Activated CD8-positive, alpha-beta memory T cell treated with anti-CD3 and anti-CD28 coated beads, Interleukin-2, amount 10 ng/mL, durations not matched to agents 7 days and 5 days (primary cell): ENCODE results near the gene BRPF3. TPM values are rescaled to one million over a fixed set of nuclear protein-coding genes. Genes with fewer than 3 reads are reported as not detected.
"Not testable (repeated sequence)": the region's sequence is repeated elsewhere in the genome, so short reads cannot be mapped to it uniquely, and the experiment has no call there.

Experiments
- ATAC-seq: fragments of 150-1000 bp; cut with Tn5 transposase; one replicate; pipeline ENCODE4 v1.10.0; 2021; ENCODE audit warnings: moderate library complexity
- CTCF ChIA-PET: fragments of 350-600 bp; sonication (Branson Sonifier 250); formaldehyde crosslinking; loops from one replicate; lab custom pipeline; 2021; ENCODE audit warnings: antibody characterized with exemption; lab: Charles Lee
- DNase-seq: peaks from one replicate; pipeline ENCODE4 v3.0.0-alpha.2; 2020
- H3K27ac Mint-ChIP-seq: one replicate; pipeline ENCODE4 v1.8.0; 2021; ENCODE audit warnings: mild to moderate bottlenecking, mixed read lengths
- H3K27me3 Mint-ChIP-seq: one replicate; pipeline ENCODE4 v1.8.0; 2021; ENCODE audit warnings: mixed read lengths
- H3K36me3 Mint-ChIP-seq: one replicate; pipeline ENCODE4 v1.8.0; 2021; ENCODE audit warnings: mild to moderate bottlenecking, mixed read lengths
- H3K4me1 Mint-ChIP-seq: one replicate; pipeline ENCODE4 v1.8.0; 2021; ENCODE audit warnings: mixed read lengths
- H3K4me3 Mint-ChIP-seq: one replicate; pipeline ENCODE4 v1.8.0; 2021; ENCODE audit warnings: mild to moderate bottlenecking, moderate library complexity, mixed read lengths
- H3K9me3 Mint-ChIP-seq: one replicate; pipeline ENCODE4 v1.8.0; 2022; ENCODE audit warnings: low read depth, mixed read lengths
- total RNA-seq, 2 experiments: library from RNA; stranded (reverse); gene quantifications; one replicate each; pipeline ENCODE4 v1.2.3, GENCODE V29; 2021

Gene BRPF3
- total RNA-seq, 2 experiments from 2014 or later, result 13.4 to 14.8 TPM

DNA sequence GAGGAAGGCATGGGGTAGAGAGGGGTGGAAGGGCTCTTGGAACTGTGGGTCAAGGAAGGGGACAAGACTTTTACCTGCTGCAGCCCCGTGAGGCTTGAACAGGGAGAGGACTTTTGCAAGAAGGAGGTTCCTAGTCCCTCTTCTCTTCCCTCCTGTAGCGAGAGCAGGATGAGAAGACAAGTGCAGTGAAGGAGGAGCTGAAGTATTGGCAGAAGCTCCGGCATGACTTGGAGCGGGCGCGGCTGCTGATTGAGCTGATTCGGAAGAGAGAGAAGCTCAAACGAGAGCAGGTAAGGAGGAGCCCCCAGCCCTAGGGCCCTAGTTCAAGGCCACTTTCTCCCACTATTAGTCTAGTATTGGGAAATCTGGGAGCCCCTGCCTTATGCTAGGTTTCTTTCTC, 10.6 kb downstream of the BRPF3 start:
- no peaks in the 10 kb centered on the region for H3K9me3 Mint-ChIP-seq
- CTCF ChIA-PET, result interaction anchor here (0.9 to 1.2 kb wide), 3 partner anchors 95 to 182 kb away, joined by 3 to 4 read pairs (median 3); no protein-coding TSS in a partner anchor
- DNase-seq, result no peak
- H3K27ac Mint-ChIP-seq, result no peak overlapping the region
- H3K4me3 Mint-ChIP-seq, result no peak overlapping the region
- H3K27me3 Mint-ChIP-seq, result peaks cover 20% of the 10 kb centered on the region
- H3K36me3 Mint-ChIP-seq, result peaks cover 65% of the 10 kb centered on the region
- no peak for ATAC-seq
- H3K4me1 Mint-ChIP-seq, result peaks cover 31% of the 10 kb centered on the region

DNA sequence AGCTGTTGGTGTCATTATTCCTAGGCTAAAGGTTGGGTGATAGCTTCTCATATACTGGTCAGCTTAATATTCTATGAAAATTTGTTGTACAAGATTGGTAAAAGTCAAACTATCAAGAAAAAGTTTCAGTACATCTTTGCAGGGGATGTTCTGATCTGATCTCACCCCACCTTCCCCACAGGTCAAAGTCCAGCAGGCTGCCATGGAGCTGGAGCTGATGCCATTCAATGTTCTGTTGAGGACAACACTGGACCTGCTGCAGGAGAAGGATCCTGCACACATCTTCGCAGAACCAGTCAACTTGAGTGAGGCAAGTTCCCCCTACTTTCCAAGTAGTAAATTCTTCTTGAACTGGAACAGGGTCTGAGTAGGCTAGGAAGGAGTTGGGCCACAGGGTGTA, 13.1 kb downstream of the BRPF3 start:
- CTCF ChIA-PET, result interaction anchor here (0.9 to 1.9 kb wide), 2 partner anchors 9 to 132 kb away, joined by 3 to 5 read pairs; no protein-coding TSS in a partner anchor
- Mint-ChIP-seq H3K4me3 (no peak overlapping the region), H3K9me3 (no peaks in the 10 kb centered on the region), H3K36me3 (peaks cover 58% of the 10 kb centered on the region), H3K27me3 (peaks cover 16% of the 10 kb centered on the region), H3K4me1 (peaks cover 9% of the 10 kb centered on the region), H3K27ac (no peak overlapping the region)
- DNase-seq, result no peak
- no peak for ATAC-seq

DNA sequence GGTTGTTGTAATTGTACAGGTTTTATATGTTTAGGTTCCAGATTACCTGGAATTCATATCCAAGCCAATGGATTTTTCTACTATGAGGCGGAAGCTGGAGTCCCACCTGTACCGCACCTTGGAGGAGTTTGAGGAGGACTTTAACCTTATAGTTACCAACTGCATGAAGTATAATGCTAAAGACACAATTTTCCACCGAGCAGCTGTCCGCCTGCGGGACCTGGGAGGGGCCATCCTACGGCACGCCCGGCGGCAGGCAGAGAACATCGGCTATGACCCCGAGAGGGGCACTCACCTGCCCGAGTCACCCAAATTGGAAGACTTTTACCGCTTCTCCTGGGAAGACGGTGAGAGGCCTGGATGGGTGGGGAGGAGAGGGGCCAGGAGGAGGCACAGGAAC, 13.6 kb downstream of the BRPF3 start:
- CTCF ChIA-PET, result interaction anchor here (0.9 to 1.9 kb wide), 3 partner anchors 8 to 131 kb away, joined by 3 to 5 read pairs (median 3); no protein-coding TSS in a partner anchor
- peaks cover 4% of the 10 kb centered on the region for H3K4me1 Mint-ChIP-seq
- ATAC-seq (no peak), DNase-seq (no peak)
- no peak overlapping the region for H3K4me3 Mint-ChIP-seq
- peaks cover 13% of the 10 kb centered on the region for H3K27me3 Mint-ChIP-seq
- H3K27ac Mint-ChIP-seq, result no peak overlapping the region
- peaks cover 58% of the 10 kb centered on the region for H3K36me3 Mint-ChIP-seq
- no peaks in the 10 kb centered on the region for H3K9me3 Mint-ChIP-seq

DNA sequence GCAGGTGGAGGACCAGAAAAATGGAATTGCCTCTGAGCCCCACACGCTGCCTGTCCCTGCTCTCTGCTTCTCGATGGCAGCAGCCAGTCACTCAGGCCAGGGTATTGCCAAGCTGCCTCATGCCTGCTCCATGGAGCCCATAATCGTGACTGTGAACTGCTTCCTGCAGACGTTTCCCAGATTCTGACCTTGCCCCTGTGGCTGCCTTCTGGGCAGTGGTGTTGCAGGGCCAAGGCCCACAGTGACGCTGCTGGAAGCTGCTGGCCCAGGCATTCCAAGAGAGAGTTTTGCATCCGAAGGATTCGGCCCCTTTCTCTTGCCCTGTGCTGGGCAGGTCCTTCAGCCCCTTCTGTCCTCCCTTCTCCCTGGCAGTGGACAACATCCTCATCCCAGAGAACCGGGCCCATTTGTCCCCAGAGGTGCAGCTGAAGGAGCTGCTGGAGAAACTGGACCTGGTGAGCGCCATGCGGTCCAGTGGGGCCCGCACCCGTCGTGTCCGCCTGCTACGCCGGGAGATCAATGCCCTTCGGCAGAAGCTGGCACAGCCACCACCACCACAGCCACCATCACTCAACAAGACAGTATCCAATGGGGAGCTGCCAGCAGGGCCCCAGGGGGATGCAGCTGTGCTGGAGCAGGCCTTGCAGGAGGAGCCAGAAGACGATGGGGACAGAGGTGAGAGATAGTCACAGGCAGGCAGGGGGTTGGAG, 14.5 kb downstream of the BRPF3 start:
- ATAC-seq (no peak), DNase-seq (no peak)
- Mint-ChIP-seq H3K4me1 (no peaks in the 10 kb centered on the region), H3K9me3 (no peaks in the 10 kb centered on the region), H3K36me3 (peaks cover 57% of the 10 kb centered on the region), H3K27ac (no peak overlapping the region), H3K27me3 (peaks cover 4% of the 10 kb centered on the region), H3K4me3 (no peak overlapping the region)
- CTCF ChIA-PET, result interaction anchor here (1.1 to 1.9 kb wide), 2 partner anchors 92 to 131 kb away, joined by 3 to 5 read pairs; no protein-coding TSS in a partner anchor

DNA sequence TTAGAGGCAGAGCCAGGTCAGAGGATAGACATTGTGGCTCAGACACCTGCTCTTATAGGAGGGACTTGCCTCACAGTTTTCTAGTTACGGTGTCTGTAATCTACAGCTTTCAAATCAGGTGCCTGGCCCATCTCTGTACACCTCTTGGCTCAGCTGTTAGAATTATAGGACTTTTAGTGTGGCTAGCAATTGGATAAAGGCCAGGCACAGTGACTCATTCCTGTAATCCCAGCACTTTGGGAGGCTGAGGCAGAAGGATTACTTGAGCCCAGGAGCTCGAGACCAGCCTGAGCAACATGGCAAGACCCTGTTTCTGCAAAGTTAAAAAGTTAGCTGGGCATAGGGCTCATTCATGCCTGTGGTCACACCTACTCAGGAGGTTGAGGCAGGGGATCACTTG, 20.0 kb downstream of the BRPF3 start:
- DNase-seq (no peak), ATAC-seq (no peak)
- H3K27ac Mint-ChIP-seq, result no peak overlapping the region
- H3K9me3 Mint-ChIP-seq, result no peaks in the 10 kb centered on the region
- H3K36me3 Mint-ChIP-seq, result peaks cover 31% of the 10 kb centered on the region
- no peaks in the 10 kb centered on the region for H3K4me1 Mint-ChIP-seq
- H3K4me3 Mint-ChIP-seq, result no peak overlapping the region
- CTCF ChIA-PET, result interaction anchor here (1.5 kb wide), 1 partner anchor 61 kb away, joined by 3 read pairs; no protein-coding TSS in a partner anchor
- no peaks in the 10 kb centered on the region for H3K27me3 Mint-ChIP-seq

DNA sequence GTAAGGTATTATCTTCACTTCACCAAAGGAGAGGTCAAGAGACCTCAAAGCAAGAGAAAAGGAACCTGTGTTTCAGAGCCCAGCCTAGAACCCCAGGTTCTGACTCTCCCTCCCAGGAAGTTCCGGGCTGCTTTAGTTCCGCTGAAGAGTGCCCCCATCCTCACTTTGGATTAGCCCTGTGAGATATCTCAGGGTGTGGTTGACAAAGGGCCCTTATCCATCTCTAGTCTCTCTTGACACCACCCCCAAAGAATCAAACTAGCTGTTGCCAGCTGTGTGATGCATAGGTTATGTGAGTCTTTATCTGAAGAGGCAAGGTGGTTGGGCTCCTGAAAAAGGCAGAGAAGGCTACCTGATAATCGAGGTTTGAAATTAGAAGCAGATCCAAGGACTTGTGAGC, 20.6 kb downstream of the BRPF3 start:
- no peak for DNase-seq
- CTCF ChIA-PET, result interaction anchor here (1.5 kb wide), 1 partner anchor 61 kb away, joined by 3 read pairs; no protein-coding TSS in a partner anchor
- H3K4me3 Mint-ChIP-seq, result no peak overlapping the region
- H3K27me3 Mint-ChIP-seq, result no peaks in the 10 kb centered on the region
- H3K4me1 Mint-ChIP-seq, result no peaks in the 10 kb centered on the region
- no peak overlapping the region for H3K27ac Mint-ChIP-seq
- ATAC-seq, result no peak
- H3K9me3 Mint-ChIP-seq, result no peaks in the 10 kb centered on the region
- peaks cover 29% of the 10 kb centered on the region for H3K36me3 Mint-ChIP-seq

DNA sequence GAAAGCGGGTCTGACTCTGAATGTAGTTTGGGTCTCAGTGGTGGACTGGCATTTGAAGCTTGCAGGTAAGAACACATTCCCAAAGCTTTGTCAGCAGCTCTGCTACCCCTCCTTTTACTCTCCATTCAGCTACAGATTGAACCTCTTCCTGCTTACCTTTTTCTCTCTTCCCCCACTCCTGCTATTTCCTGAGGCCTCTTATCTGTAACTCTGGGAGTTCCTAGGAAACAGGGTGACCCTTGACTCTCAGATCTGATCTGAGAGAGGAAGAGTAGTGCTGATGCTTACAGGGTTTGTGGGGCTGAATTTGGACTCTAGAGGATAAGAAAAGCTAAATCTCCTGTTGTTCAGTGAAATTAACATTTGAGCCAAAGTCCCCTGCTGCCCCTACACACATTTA, 21.4 kb downstream of the BRPF3 start:
- Mint-ChIP-seq H3K27me3 (no peaks in the 10 kb centered on the region), H3K36me3 (peaks cover 31% of the 10 kb centered on the region), H3K9me3 (no peaks in the 10 kb centered on the region), H3K4me1 (no peaks in the 10 kb centered on the region), H3K27ac (no peak overlapping the region), H3K4me3 (no peak overlapping the region)
- CTCF ChIA-PET, result interaction anchor here (1.0 to 1.5 kb wide), 3 partner anchors 8 to 62 kb away, joined by 3 read pairs; no protein-coding TSS in a partner anchor
- ATAC-seq, result no peak
- no peak for DNase-seq

DNA sequence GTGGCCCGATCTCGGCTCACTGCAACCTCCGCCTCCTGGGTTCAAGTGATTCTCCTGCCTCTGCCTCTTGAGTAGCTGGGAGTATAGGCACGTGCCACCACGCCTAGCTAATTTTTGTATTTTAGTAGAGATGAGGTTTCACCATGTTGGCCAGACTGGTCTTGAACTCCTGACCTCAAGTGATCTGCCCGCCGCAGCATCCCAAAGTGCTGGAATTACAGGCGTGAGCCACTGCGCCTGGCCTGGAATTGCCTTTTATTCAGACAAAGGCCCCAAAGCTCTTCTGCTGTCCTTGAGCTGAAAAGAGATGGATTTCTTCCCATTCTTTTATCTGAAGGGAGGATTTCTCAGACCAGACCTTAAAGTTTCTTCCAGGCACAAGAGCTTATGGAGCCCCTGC, 22.0 kb downstream of the BRPF3 start:
- not testable (repeated sequence) for DNase-seq, H3K27me3 Mint-ChIP-seq, H3K9me3 Mint-ChIP-seq, H3K4me3 Mint-ChIP-seq, H3K27ac Mint-ChIP-seq, H3K4me1 Mint-ChIP-seq, ATAC-seq
- H3K36me3 Mint-ChIP-seq, result peaks cover 30% of the 10 kb centered on the region
- CTCF ChIA-PET, result interaction anchor here (1.0 to 1.3 kb wide), 2 partner anchors 9 to 33 kb away, joined by 3 read pairs; no protein-coding TSS in a partner anchor

DNA sequence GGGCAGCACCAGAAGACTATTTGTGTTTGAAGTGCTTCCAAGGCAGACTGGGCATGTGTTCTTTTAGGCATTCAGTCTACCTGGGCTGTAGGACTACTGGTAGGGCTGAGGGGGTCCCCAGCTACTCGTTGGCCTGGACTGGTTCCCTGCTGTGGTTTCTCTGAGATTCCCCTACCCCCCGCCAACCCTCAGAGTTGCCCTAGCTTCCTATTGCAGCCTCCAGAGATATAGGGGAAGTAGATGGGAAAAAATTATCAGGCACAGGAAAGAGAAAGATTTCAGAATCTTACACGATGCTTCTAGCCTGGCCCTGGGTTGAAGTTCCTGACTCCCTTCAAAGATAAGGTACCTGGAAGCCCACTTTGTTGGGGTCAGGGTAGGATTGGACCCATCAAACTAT, 22.5 kb downstream of the BRPF3 start:
- Mint-ChIP-seq H3K36me3 (peaks cover 27% of the 10 kb centered on the region), H3K27me3 (no peaks in the 10 kb centered on the region), H3K27ac (no peak overlapping the region), H3K4me3 (no peak overlapping the region), H3K9me3 (no peaks in the 10 kb centered on the region), H3K4me1 (no peaks in the 10 kb centered on the region)
- DNase-seq (no peak), ATAC-seq (no peak)
- CTCF ChIA-PET, result interaction anchor here (1.3 kb wide), 1 partner anchor 32 kb away, joined by 3 read pairs; no protein-coding TSS in a partner anchor

DNA sequence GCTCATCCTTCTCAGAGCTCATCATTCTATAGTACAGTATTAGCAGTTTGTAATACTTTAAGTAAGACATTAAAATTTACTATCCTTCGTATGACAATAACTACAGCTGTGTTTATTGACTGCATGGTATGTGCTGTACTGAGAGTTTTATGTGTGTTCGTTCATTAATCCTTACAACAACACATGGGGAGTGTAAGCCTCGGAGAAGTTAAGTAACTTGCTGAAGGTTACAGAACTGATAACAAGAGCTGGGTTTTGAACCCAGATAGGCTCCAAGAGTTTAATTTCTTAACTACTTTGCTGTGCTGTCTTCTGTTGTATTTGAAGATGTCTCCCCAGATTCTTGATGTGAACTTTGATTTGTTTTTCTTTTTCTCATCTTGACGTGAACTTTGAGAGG, 23.7 kb downstream of the BRPF3 start:
- CTCF ChIA-PET, result no interaction called here
- Mint-ChIP-seq H3K4me1 (no peaks in the 10 kb centered on the region), H3K4me3 (no peak overlapping the region), H3K27ac (no peak overlapping the region), H3K27me3 (no peaks in the 10 kb centered on the region), H3K9me3 (no peaks in the 10 kb centered on the region), H3K36me3 (peaks cover 26% of the 10 kb centered on the region)
- no peak for DNase-seq
- ATAC-seq, result no peak

DNA sequence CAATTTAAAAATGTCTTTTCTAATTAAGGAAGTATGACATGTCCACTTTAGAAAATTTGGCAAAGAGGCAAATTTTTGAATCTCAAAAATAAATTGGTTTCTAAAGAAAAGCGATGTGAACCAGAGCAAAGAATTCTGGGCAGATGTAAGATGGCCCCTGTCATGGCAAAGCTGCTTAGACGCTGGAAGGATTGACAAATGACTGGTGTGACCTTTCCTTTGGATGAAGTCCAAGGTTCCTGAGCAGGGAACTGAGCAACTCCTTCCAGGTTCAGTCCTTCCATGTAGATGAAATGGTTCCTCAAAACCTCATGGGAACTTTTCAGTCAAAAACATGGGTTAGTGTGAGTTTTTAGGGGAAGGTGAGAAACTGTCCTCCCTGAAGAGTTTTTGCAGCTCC, 25.1 kb downstream of the BRPF3 start:
- no peak overlapping the region for H3K27ac Mint-ChIP-seq
- no peak overlapping the region for H3K4me3 Mint-ChIP-seq
- peaks cover 21% of the 10 kb centered on the region for H3K36me3 Mint-ChIP-seq
- no peak for DNase-seq
- H3K9me3 Mint-ChIP-seq, result no peaks in the 10 kb centered on the region
- no peak for ATAC-seq
- H3K4me1 Mint-ChIP-seq, result no peaks in the 10 kb centered on the region
- CTCF ChIA-PET, result interaction anchor here (0.7 kb wide), 1 partner anchor 25 kb away, joined by 3 read pairs; no protein-coding TSS in a partner anchor
- H3K27me3 Mint-ChIP-seq, result no peaks in the 10 kb centered on the region

DNA sequence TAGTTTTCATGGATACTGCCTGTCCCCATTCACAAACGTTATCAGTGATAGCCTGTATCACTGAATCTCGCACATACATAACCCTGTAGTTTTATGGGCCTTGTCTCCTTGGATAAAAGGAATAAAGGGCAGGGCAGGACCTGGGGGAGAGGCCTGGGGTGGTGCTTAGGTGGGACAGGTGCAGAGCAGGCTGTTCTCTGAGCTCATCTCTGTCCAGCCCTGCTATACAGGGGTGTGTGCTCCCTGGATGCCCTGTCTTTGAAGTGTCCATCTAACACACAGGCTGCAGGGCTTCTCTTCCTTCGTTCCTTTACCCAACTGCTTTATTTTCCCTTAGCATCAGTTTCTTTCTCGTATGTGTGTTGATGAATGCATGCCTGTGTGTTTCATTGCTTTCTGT, 26.4 kb downstream of the BRPF3 start:
- ATAC-seq (no peak), DNase-seq (no peak)
- Mint-ChIP-seq H3K9me3 (no peaks in the 10 kb centered on the region), H3K27ac (no peak overlapping the region), H3K36me3 (peaks cover 18% of the 10 kb centered on the region), H3K4me3 (no peak overlapping the region), H3K4me1 (no peaks in the 10 kb centered on the region), H3K27me3 (no peaks in the 10 kb centered on the region)
- CTCF ChIA-PET, result no interaction called here

DNA sequence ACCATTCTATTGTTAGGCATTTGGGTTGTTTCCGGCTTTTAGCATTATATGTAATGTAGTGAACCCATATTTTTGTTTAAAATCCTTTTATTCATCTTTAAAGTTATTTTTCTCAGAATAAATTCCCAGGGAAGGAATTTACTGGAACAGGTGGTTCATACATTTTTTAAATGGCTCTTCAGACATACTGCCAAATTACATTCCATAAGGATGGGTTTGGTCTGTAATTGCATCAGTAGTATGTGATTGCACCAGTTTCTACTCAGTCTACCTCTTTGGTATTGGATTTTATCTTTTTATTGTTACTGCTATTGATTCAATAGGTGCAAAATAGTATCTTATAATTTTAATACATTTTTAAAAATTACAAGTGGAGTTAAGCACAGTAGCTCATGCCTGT, 27.2 kb downstream of the BRPF3 start:
- Mint-ChIP-seq H3K4me1 (peaks cover 5% of the 10 kb centered on the region), H3K9me3 (no peaks in the 10 kb centered on the region), H3K4me3 (no peak overlapping the region), H3K27me3 (no peaks in the 10 kb centered on the region), H3K27ac (no peak overlapping the region), H3K36me3 (peaks cover 15% of the 10 kb centered on the region)
- DNase-seq (no peak), ATAC-seq (no peak)
- CTCF ChIA-PET, result no interaction called here

DNA sequence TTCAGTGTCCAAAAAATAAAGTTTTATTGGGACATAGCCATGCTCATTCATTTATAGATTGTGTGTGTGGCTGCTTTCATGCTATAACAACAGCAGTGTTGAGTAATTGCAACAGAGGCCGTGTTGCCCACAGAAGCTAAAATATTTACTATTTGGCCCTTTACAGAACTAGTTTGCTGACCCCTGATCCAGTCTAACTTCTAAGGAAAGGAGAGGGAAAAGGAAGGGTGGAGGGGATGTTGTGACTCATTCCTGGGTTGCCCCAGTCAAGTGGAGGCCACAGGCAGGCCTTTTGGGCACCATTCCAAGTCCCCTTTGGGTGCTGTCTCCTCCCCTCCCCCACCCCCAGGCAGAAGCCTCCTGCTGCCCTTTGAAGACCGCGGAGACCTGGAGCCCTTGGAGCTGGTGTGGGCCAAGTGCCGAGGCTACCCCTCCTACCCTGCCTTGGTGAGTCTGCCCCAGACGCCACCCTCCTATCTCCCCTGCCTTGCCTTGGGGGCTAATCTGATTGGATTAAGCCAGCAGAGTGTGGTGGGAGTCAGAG, 28.4 kb downstream of the BRPF3 start:
- no peaks in the 10 kb centered on the region for H3K9me3 Mint-ChIP-seq
- no peak for DNase-seq
- H3K27me3 Mint-ChIP-seq, result no peaks in the 10 kb centered on the region
- no peak overlapping the region for H3K27ac Mint-ChIP-seq
- peaks cover 13% of the 10 kb centered on the region for H3K36me3 Mint-ChIP-seq
- peaks cover 9% of the 10 kb centered on the region for H3K4me1 Mint-ChIP-seq
- CTCF ChIA-PET, result no interaction called here
- no peak overlapping the region for H3K4me3 Mint-ChIP-seq
- ATAC-seq, result no peak
